HG02973 (cell line): ENCODE results near the gene MAP1S.

Source experiments
- ATAC-seq: cut with Tn5 transposase; IDR thresholded peaks from one replicate; pipeline ENCODE4 v1.9.1; 2021; ENCODE audit warnings: moderate library complexity; ENCODE audit not compliant: unreplicated experiment

The MAP1S gene

DNA sequence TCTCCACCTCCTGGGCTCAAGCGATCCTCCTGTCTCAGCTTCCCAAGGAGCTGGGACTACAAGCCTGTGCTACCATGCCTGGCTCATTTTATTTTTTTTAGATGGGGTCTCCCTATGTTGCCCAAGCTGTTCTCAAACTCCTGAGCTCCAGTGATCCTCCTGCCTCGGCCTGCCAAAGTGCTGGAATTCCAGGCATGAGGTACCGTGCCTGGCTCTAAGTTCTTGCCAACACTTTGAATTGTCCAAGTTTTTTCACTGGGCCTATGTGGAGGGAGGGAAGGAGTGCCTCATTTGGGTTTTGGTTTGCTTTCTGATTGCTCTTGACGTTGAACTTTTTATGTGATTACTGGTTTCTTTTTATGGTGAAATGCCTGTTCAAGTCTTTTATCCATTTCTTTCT lies 26.7 kb upstream of the MAP1S start:
- ATAC-seq = no peak

DNA sequence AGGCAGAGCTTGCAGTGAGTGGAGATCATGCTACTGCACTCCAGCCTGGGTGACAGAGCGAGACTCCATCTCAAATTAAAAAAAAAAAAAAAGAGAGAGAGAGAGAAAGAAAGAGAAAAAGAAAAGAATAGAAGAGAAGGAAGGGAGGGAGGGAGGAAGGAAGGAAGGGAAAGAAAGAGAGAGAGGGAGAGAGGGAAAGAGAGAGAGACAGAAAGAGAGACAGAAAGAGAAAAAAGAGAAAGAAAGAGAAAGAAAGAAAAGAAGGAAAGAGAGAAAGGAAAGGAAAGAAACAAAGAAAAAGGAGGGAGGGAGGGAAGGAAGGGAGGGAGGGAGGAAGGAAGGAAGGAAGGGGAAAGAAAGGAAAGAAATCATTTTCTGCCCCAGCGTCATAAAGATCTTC lies 24.1 kb upstream of the MAP1S start:
- ATAC-seq = no peak

DNA sequence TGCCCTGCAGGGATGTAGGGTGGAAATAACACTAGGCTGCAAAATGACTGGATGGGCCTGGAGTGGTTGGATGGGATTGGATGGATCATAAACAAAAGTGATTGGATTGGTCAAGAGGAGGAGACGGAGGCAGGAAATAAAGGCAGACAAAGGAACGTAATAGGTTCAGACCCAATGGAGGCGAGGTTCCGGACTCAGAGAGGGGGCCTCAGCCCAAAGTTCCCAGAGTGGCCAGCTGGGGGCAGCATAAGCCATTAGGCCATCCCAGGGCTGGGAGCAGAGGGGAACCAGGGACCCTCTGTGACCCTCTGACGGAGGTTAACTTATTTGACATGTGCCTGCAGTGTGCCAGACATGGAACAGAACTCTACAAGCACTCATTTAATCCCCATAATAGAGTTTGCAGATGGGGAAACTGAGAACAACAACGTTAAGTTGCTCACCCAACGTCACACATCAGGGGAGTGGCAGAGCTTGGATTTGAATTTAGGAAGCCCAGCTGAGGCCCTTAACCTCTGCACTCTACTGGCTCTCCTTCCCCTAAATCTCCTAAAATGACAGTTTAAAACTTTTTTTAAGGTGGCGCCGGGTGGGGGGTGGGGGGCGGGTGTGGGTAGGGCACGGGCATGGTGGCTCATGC lies 15.3 kb upstream of the MAP1S start:
- no peak for ATAC-seq

DNA sequence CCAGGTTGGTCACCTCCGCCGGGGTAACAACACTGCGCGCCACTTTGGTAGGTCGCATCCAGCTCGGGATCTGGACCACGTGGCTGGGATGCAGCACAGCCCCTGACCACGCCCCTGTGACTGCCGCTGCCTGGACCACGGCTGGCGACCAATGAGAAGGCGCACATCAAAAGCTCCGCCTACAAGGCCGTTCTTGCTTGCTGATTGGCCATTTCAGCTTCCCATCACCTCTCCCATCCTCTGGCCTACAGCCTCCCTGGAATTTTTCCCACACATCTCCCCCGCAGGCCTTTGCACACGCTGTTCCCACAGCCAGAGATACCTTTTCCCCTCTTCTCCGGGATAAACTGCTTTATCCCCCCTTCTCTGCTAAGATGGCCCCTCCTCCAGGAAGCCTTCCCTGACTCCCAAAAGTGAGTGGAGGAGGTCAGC lies 12.5 kb upstream of the MAP1S start:
- no peak for ATAC-seq

DNA sequence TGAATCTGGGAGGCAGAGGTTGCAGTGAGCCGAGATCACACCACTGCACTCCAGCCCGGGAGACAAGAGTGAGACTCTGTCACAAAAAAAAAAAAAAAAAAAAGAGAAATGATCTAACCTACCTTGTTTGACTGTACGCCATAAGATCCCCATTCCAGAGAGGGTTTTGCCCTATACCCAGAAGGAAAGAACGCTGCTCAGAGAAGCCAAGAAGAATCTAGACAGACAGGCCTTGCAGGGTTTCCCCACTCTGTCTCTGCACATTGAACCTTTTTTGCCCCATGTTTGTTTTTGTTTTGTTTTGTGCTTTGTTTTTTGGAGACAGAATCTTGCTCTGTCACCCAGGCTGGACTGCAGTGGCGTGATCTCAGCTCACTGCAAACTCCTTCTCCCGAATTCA lies 7.4 kb upstream of the MAP1S start:
- no peak for ATAC-seq

DNA sequence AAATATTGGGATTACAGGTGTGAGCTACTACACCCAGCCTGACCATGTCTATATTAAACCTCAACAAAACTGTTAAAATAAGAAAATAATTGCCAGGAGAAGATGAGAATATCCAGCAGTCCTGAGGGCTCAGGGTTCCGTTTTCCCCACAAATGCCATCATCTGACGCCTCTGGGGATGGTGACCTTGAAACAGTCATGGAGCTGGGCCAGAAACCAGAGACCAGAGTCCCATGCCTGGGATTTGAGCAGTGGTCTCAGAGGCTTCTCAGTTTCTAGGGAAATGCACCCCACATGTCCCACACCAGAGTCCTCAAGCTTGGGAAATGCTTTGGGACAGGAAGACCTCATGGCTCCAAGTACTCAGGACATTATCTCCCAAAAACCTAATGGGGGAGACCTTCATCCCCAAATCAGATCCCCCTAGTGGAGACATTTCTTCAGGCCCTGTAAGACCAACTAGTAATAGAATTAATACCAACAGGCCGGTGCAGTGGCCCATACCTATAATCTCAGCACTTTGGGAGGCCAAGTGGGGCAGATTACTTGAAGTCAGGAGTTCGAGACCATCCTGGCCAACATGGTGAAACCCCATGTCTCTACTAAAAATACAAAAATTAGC lies 2.9 kb upstream of the MAP1S start:
- no peak for ATAC-seq

DNA sequence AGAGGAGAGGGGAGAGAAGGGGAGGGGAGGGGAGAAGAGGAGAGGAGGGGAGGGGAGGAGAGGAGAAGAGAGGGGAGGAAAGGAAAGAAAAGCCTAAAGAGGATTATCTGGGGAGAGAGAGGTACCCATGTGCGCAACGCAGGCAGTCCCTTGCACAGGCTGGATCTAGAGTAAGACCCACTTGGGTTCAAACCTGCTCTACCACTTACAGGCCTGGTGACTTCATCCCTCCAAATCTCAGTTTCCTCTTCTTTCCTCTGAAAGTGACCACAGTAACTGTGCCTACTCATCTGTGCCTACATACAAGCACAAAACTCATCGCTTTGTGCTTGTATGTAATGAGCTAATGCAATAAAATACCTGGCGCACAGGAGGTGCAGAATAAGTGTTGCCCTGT lies 732 bp upstream of the MAP1S start:
- ATAC-seq = no peak

DNA sequence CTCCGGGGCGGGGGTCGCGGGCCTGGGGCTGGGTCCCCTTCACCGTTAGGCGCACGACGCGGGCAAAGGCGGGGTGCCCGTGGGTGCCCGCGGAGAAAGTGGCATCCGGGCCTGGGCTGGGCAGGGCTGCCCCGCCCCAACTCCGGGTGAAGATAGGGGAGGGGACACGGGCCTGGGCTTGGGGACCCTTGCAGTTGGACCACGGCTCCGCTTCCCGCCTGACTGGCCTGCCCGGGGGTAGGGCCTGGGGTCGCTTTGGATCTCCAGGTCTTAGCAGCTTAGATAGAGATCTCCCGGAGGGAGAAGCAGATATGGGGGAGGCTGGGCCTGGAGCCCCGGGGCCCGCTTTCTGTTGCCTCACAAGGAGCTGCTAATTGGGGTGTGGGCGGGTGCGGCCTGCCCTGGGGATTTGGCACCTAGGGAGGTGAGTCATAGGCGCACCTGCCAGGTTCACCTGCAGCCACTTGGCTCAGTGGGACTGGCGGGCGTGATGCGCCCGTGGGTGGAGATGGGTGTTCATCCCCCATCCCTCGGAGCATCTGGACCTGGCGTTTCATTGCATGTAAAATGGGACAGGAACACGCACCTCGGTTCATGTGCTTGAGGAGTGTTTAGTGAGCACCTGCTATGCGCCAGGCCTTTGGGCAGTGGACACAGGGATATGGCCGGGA lies 585 bp downstream of the MAP1S start:
- peak; percentile 7 for ATAC-seq

DNA sequence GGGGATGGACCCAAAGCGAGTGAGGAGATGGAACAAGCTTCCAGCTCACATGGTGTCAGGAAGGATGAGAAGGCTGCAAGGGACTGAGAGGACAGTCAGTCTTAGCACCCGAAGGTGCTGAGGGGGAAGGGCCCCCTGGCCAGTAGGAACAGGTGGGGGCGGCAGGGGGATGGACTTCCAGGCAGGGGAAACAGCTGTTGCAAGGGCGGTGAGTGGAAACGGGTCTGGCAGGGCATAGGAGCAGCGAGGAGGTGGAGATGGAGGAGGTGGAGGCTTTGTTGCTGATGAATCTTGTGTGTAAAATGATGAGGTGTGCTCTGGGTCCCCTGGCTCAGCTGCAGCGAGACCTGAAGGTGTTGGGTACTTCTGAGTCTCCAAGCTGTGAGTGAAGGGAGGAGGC lies 1.2 kb downstream of the MAP1S start:
- no peak for ATAC-seq

DNA sequence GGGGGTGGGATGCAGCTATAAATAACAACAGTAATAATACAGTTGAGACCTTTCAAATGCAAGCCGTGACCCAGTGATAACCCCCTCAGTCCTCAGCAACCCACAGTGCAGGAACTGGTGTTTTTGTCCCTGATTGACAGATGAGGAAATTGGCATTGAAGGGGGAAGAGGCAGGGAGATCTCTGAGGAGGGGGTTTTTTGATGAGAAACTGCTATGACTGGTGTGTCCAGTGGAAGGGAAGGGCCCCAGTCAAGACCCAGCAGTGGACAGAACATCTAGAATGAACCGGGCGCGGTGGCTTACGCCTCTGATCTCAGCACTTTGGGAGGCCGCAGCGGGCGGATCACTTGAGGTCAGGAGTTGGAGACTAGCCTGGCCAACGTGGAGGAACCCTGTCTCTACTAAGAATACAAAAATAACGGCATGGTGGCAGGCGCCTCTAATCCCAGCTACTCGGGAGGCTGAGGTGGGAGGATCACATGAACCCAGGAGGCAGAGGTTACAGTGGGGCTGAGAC lies 1.9 kb downstream of the MAP1S start:
- no peak for ATAC-seq

DNA sequence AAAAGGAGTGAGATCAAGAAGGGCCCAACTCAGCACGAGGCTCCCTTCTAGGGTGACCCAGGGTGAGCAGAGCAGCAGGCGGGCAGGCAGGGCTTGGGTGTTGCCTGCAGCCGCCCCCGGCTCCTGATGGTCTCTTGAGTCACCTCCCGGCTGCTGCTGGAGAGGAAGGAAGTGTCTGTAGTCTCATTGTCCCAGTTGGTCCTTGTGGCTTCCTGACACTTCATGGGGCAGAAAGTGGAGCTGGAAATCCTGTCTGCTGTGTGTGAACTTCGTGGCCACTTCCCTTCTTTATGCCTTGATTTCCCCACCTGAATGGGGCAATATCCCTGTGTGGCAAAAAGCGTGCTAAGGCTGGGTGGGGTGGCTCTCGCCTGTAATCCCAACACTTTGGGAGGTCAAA lies 2.5 kb downstream of the MAP1S start:
- no peak for ATAC-seq

DNA sequence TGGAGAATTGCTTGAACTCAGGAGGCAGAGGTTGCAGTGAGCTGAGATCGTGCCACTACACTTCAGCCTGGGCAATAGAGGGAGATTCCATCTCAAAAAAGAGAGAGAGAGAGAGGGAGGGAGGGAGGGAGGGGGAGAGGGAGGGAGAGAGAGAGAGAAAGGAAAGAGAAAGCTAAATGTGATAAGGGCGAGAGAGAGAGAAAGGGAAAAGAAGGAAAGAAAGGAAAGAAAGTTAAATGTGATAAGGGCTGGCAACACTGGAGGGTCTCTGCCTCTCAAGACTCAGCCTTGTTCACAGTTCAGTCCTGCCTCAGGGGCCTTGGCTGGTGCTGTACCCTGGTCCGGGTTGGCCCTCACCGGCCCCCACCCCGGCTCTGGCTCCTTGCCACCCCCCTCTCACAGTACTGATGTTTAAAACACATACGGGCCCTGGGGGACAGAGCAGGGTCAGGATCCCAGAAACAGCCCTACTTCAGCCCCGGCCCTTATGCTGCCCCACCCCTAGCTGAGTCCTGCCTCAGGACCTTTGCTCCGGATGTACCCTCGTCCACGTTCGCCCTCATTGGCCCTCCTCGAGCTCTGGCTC lies 3.5 kb downstream of the MAP1S start:
- ATAC-seq = no peak

DNA sequence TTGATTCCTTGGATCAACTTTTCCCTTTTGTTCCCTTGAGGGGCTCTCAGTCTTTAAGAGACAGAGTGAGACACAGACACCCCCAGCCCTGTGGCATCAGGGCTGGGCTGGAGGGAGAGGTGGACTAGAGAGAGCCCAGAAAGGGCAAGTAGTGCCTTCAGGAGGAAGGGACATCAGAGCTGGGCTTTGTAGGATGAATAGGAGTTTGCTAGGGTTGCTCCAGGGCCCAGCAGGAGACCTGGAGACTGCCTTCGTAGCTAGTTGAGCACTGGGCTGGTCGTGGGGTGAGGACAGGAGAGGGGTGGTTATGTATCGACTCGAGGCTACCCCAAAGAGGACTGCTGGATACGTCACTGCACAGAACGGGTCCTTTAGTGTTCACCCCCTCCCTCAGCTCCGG lies 5.4 kb downstream of the MAP1S start:
- ATAC-seq = no peak

DNA sequence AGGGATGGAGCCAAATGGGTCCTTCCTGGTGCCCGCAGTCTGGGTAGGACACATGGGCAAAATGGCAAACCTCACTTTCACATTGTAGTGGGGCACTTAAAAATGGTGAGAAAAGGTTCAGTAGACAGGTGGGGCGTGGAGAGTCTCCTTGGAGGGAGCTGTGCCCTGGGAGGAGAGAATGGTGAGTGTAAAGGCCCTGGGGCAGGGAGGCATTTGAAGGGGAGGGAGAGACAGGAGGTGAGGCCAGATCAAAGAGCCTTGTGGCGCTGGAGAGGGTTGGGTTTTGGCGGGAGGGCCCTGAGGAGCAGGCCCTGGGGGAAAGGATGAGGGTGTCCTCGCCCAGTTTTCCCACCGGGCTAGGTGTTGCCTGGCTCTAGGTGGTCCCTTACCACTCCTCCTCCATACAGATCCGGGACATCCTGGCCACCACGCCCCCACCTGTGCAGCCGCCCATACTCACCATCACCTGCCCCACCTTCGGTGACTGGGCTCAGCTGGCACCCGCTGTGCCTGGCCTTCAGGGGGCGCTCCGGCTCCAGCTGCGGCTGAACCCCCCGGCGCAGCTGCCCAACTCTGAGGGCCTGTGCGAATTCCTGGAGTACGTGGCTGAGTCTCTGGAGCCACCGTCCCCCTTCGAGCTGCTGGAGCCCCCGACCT lies 6.3 kb downstream of the MAP1S start:
- no peak for ATAC-seq

DNA sequence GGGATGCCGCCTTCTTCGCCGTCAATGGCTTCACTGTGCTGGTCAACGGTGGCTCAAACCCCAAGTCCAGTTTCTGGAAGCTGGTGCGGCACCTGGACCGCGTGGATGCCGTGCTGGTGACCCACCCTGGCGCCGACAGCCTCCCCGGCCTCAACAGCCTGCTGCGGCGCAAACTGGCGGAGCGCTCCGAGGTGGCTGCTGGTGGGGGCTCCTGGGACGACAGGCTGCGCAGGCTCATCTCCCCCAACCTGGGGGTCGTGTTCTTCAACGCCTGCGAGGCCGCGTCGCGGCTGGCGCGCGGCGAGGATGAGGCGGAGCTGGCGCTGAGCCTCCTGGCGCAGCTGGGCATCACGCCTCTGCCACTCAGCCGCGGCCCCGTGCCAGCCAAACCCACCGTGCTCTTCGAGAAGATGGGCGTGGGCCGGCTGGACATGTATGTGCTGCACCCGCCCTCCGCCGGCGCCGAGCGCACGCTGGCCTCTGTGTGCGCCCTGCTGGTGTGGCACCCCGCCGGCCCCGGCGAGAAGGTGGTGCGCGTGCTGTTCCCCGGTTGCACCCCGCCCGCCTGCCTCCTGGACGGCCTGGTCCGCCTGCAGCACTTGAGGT lies 7.0 kb downstream of the MAP1S start:
- ATAC-seq = no peak

DNA sequence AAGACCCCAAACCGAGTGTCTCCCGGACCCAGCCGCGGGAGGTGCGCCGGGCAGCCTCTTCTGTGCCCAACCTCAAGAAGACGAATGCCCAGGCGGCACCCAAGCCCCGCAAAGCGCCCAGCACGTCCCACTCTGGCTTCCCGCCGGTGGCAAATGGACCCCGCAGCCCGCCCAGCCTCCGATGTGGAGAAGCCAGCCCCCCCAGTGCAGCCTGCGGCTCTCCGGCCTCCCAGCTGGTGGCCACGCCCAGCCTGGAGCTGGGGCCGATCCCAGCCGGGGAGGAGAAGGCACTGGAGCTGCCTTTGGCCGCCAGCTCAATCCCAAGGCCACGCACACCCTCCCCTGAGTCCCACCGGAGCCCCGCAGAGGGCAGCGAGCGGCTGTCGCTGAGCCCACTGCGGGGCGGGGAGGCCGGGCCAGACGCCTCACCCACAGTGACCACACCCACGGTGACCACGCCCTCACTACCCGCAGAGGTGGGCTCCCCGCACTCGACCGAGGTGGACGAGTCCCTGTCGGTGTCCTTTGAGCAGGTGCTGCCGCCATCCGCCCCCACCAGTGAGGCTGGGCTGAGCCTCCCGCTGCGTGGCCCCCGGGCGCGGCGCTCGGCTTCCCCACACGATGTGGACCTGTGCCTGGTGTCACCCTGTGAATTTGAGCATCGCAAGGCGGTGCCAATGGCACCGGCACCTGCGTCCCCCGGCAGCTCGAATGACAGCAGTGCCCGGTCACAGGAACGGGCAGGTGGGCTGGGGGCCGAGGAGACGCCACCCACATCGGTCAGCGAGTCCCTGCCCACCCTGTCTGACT lies 7.9 kb downstream of the MAP1S start:
- no peak for ATAC-seq

DNA sequence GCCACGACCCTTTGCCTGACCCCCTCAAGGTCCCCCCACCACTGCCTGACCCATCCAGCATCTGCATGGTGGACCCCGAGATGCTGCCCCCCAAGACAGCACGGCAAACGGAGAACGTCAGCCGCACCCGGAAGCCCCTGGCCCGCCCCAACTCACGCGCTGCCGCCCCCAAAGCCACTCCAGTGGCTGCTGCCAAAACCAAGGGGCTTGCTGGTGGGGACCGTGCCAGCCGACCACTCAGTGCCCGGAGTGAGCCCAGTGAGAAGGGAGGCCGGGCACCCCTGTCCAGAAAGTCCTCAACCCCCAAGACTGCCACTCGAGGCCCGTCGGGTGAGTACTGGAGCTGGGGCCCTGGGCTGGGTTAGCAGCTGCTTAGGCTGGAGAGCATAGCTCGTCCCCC lies 8.6 kb downstream of the MAP1S start:
- ATAC-seq = no peak

DNA sequence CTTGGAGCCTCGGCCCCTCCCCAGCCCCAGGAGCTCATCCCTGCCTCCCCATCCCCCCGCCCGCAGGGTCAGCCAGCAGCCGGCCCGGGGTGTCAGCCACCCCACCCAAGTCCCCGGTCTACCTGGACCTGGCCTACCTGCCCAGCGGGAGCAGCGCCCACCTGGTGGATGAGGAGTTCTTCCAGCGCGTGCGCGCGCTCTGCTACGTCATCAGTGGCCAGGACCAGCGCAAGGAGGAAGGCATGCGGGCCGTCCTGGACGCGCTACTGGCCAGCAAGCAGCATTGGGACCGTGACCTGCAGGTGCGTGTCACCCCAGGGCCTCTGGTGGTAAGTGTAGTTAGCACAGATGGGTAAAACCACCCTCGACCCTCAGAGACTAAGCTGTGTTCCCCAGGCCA lies 13.8 kb downstream of the MAP1S start:
- ATAC-seq = no peak

DNA sequence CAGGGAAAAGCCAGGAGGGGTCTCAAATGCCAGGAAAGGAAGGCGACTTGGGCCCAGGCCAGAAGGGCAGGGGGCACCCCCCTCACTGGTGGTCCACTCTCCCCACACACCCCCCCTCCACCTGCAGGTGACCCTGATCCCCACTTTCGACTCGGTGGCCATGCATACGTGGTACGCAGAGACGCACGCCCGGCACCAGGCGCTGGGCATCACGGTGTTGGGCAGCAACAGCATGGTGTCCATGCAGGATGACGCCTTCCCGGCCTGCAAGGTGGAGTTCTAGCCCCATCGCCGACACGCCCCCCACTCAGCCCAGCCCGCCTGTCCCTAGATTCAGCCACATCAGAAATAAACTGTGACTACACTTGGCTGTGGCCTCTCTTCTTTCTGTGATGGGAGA lies 14.9 kb downstream of the MAP1S start:
- ATAC-seq = no peak

DNA sequence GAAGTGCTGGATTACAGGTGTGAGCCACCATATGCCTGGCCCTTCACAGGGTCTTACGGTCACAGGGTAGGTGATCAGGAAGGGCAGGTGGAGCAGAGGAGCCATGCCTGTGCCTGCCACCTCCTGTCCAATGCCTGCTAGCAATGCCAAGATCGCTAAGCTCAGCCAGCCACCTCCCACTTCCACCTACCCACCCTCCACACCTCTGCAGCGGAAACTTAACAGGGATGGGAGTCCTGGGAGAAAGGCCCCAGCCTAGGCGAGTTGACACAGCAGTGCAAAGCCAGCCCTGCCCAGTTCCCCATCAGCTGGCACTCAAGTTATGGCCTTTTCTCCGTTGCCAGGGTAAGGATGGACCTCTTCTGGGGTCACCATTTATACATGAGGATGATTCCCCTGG lies 16.1 kb downstream of the MAP1S start:
- no peak for ATAC-seq
